Ovary (tissue), 9 donors: ENCODE results near the gene SORCS2. TPM values are rescaled to one million over a fixed set of nuclear protein-coding genes. Genes with fewer than 3 reads are reported as not detected.

Experiments
- DNase-seq, 5 donors: peaks; one replicate each; pipeline ENCODE4 v3.0.0-alpha.2; 2019 to 2020
- H3K27ac ChIP-seq, 2 donors: fragments of 200-600 bp; one replicate each; pipeline versions ENCODE4 v1.5.1 to v1.8.0; 2019 to 2022
- H3K27me3 ChIP-seq: fragments of 200-600 bp; one replicate; pipeline ENCODE4 v1.8.0; 2022
- H3K36me3 ChIP-seq: fragments of 200-600 bp; sonication (generic); one replicate; pipeline ENCODE4 v1.5.1; 2019
- H3K4me1 ChIP-seq: one replicate; pipeline ENCODE4 v1.8.1; 2013; ENCODE audit warnings: mild to moderate bottlenecking, moderate library complexity; ENCODE audit not compliant: insufficient read depth
- H3K4me3 ChIP-seq: fragments of 200-600 bp; sonication (generic); one replicate; pipeline ENCODE4 v1.5.1; 2017
- H3K9me3 ChIP-seq, 2 donors: fragments of 200-600 bp in 1 of 2; sonication (generic) in 1 of 2; one replicate each; pipeline versions ENCODE4 v1.5.1 to v1.8.1; 2013 to 2019; ENCODE audit warnings: mild to moderate bottlenecking in 1 of 2, moderate library complexity in 1 of 2
- EP300 ChIP-seq: sonication (generic); formaldehyde crosslinking; IDR thresholded peaks from one replicate; pipeline ENCODE4 v1.6.1; 2017; ENCODE audit warnings: antibody characterized with exemption
- POLR2A ChIP-seq: fragments of 450-650 bp; IDR thresholded peaks from one replicate; pipeline ENCODE4 v1.6.1; 2017; ENCODE audit warnings: antibody characterized with exemption, mild to moderate bottlenecking, moderate library complexity
- whole genome bisulfite sequencing, 3 donors: extraction: QIAGEN DNeasy Blood & Tissue Kit in 1 of 3; methylation state at CpG; one replicate each; pipeline versions ENCODE4 v1.1.5 to v1.1.7; 2013 to 2017; 5-methylcytosine and 5-hydroxymethylcytosine counted together
- intact Hi-C, 4 donors: fragments of 100-400 bp; cut with DNase I; formaldehyde crosslinking; loops; one replicate each; pipeline versions ENCODE4 v1.11.0 to v1.15.1; 2022 to 2023
- polyA plus RNA-seq, 2 donors: library from polyadenylated mRNA; stranded (reverse); fragments of 200-250 nt in 1 of 2; fragments of 350-450 nt in 1 of 2; fragmentation: Illumina TruSeq in 1 of 2; extraction: RNeasy Lipid Tissue Mini Kit (QIAGEN cat#74804) in 1 of 2; gene quantifications; one replicate each; pipeline ENCODE4 v1.2.3, GENCODE V29; 2013 to 2014
- total RNA-seq, 7 donors: library from RNA; depleted of rRNA in 2 of 7; stranded (reverse); fragments of >200 nt in 2 of 7; fragmentation: NEBNext Ultra II Directional in 3 of 7; extraction: Animal tissue kit (Norgen Biotek cat#: 25700) in 3 of 7; gene quantifications; one replicate each; pipeline versions ENCODE4 v1.1.0 to v1.2.4, GENCODE V29; 2016 to 2023
- TF ChIP-seq, protein P1 (sequence below), 3 donors: fragments of 450-650 bp in 2 of 3; fragments of 200-600 bp in 1 of 3; IDR thresholded peaks; one replicate each; pipeline versions ENCODE4 v1.5.1 to v1.8.0; 2016 to 2022; ENCODE audit warnings: antibody characterized with exemption in 3 of 3, mild to moderate bottlenecking in 1 of 3
- donor health status: DM: no; HTN: no; CAD: no; lungs with moderate emphysema.
- donor health status: DM: no; HTN: no; CAD: no.
- donor health status: Bipolar disorder and iron deficiency.
- donor health status: DM: yes; HTN: yes; CAD: no.
- donor health status: DM: no; HTN: no; CAD: no.
- donor health status: DM: yes; HTN: yes; CAD: no.

Gene SORCS2
- total and polyA plus RNA-seq, 9 donors = 0.60 to 23.9 (median 7.1) TPM

DNA sequence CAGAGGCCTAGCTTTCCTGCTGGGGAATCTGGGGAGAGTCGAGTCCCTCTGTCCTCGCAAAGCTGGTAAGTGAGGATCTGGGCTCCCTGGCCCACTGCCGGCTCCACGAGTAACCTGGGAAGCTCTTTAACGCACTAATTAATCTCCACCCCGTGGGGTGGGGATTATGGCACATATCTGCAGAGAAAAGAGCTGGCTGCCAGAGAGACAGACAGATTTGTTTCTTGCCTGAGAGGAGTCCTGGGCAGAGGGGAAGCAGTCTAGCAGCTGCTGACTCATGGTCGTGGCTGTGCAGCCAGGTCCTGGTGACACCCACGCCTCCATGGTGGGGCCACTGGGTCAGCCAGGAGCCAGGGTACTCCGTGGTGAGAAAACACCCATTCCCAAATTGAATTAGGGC is 14.0 kb downstream of the SORCS2 start:
- Histone ChIP-seq H3K4me1 (peaks cover 12% of the 10 kb centered on the region), H3K27me3 (no peaks in the 10 kb centered on the region), H3K27ac (peak overlapping the region; percentile 44 to 51), H3K9me3 (no peaks in the 10 kb centered on the region), H3K4me3 (no peak overlapping the region), H3K36me3 (no peaks in the 10 kb centered on the region)
- intact Hi-C loops = loop anchor here in 1 of 4 donors (5.0 kb wide), 1 partner anchor 46 kb away; no protein-coding TSS in a partner anchor
- DNase-seq = peak in 4 of 5 donors; percentile 56 to 68 (median 63)
- 14 to 30% (median 16%) methylated on average over 9 of the region's 9 CpGs for whole genome bisulfite sequencing, 3 donors
- TF ChIP-seq, protein P1, sequence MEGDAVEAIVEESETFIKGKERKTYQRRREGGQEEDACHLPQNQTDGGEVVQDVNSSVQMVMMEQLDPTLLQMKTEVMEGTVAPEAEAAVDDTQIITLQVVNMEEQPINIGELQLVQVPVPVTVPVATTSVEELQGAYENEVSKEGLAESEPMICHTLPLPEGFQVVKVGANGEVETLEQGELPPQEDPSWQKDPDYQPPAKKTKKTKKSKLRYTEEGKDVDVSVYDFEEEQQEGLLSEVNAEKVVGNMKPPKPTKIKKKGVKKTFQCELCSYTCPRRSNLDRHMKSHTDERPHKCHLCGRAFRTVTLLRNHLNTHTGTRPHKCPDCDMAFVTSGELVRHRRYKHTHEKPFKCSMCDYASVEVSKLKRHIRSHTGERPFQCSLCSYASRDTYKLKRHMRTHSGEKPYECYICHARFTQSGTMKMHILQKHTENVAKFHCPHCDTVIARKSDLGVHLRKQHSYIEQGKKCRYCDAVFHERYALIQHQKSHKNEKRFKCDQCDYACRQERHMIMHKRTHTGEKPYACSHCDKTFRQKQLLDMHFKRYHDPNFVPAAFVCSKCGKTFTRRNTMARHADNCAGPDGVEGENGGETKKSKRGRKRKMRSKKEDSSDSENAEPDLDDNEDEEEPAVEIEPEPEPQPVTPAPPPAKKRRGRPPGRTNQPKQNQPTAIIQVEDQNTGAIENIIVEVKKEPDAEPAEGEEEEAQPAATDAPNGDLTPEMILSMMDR (IDR thresholded peaks at IDR 0.05) = no peak
- no peak for TF ChIP-seq POLR2A
- no peak for TF ChIP-seq EP300

- peaks cover 13% of the 10 kb centered on the region for H3K4me1 ChIP-seq
- H3K27ac ChIP-seq = peak overlapping the region; percentile 58 to 72
- WGBS, 3 donors = 11 to 12% (median 12%) methylated on average over 20 to 21 of the region's 21 CpGs
- DNase-seq = peak; percentile 89 to 92 (median 91)
- H3K4me3 ChIP-seq = no peak overlapping the region
- intact Hi-C loops = loop anchor here in 1 of 4 donors (5.0 kb wide), 1 partner anchor 45 kb away; no protein-coding TSS in a partner anchor
- H3K36me3 ChIP-seq = no peaks in the 10 kb centered on the region
- H3K9me3 ChIP-seq = no peaks in the 10 kb centered on the region
- no peaks in the 10 kb centered on the region for H3K27me3 ChIP-seq
- TF ChIP-seq, protein P1 (IDR thresholded peaks at IDR 0.05) = no peak
- TF ChIP-seq POLR2A (no peak), EP300 (no peak)
Observed at GRCh38 chr4:7206911-7207567, 14.7 kb downstream of the SORCS2 start.

DNA sequence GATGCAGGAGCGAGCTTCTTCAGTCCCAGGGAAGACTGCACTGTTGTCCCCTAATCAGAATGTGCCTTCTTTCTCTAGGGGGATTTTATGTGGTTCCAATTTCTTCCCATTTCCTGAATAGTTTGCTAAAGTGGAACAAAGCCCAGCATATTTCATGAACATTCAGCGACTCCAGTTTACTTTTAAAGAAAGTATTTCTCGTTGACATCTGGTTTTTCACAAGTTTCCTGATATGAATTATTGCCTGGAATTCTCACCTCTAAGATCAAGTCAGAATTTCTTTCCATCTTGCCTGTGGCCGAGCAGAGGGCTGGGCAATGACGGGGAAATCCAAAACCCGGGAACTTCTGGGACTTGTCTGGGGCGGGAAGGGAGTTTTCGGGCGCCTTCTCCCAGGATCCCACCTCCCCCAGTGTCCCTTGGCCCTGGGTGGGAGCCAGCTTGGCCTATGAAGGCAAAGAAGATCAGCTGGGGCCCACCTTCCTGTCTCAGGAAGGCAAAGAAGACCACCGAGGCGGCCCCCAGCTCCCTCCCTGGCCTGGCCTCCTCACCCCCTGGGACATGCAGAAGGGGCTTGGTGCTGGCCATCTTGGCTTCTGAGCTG is 15.4 kb downstream of the SORCS2 start:
- TF ChIP-seq, protein P1 (IDR thresholded peaks at IDR 0.05) = no peak
- TF ChIP-seq POLR2A (no peak), EP300 (no peak)
- Histone ChIP-seq H3K36me3 (no peaks in the 10 kb centered on the region), H3K27me3 (no peaks in the 10 kb centered on the region), H3K4me1 (peaks cover 14% of the 10 kb centered on the region), H3K9me3 (no peaks in the 10 kb centered on the region), H3K27ac (peak overlapping the region; percentile 58 to 72), H3K4me3 (no peak overlapping the region)
- intact Hi-C loops = loop anchor here in 1 of 4 donors (5.0 kb wide), 1 partner anchor 45 kb away; no protein-coding TSS in a partner anchor
- DNase-seq = peak in 1 of 5 donors; percentile 56
- 38 to 55% (median 49%) methylated on average over 11 of the region's 11 CpGs for WGBS, 3 donors

DNA sequence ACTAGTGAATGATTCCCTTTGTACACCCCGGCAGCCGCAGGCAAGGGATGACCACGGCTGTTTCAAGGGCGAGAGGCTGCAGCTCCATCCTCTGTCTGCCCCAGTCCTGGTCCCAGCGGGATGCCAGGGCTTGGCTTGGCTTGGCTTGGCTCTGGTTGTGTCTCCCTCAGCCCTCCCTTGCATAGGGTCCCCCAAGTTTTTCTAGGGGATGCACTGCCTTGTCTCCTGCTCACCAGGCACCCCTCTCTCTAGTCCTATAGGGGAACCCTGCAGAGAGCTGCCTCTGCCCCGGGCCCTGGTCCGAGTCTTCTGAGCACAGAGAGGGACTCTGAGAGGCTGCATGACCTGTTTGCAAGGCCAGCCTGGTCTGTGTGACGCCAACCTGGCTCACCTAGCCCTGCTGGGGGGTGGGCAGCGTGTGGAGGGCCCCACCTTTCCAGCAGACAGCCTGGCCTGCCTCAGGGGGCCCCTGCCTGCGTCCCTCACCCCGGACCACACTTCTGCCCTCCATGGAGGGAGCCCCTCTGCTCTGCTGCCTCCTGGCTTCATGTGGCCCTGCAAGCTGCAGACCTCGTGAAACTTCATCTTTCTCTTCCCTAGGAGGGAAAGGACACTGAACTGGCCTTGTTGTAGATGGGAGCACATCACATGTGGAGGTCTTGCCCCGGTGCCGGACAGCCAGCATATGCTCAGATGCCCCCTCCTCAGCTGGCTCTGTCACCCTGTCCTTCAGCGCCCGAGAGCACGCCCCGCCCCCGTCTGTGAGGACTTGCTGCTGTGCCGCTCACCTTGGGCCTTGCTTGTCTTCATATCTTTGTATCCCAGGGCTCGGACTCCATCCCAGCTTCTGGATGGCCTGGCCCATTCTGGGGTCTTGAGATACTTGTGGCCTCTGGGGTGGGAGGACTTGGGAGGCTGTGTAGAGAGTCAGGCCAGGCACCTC is 16.4 kb downstream of the SORCS2 start:
- 91 to 97% (median 94%) methylated on average over 21 of the region's 21 CpGs for WGBS, 3 donors
- H3K27ac ChIP-seq = no peak overlapping the region
- intact Hi-C loops = loop anchor here in 1 of 4 donors (5.0 kb wide), 1 partner anchor 44 kb away; no protein-coding TSS in a partner anchor

More for the DNA sequence above, 16.4 kb downstream of the SORCS2 start:
- Histone ChIP-seq H3K4me1 (peaks cover 14% of the 10 kb centered on the region), H3K27me3 (no peaks in the 10 kb centered on the region), H3K36me3 (no peaks in the 10 kb centered on the region), H3K4me3 (no peak overlapping the region), H3K9me3 (no peaks in the 10 kb centered on the region)
- no peak for DNase-seq
- TF ChIP-seq EP300 = no peak
- TF ChIP-seq, protein P1 (IDR thresholded peaks at IDR 0.05) = no peak
- no peak for TF ChIP-seq POLR2A
